ENCODE results near the gene ZNF560.

DNA sequence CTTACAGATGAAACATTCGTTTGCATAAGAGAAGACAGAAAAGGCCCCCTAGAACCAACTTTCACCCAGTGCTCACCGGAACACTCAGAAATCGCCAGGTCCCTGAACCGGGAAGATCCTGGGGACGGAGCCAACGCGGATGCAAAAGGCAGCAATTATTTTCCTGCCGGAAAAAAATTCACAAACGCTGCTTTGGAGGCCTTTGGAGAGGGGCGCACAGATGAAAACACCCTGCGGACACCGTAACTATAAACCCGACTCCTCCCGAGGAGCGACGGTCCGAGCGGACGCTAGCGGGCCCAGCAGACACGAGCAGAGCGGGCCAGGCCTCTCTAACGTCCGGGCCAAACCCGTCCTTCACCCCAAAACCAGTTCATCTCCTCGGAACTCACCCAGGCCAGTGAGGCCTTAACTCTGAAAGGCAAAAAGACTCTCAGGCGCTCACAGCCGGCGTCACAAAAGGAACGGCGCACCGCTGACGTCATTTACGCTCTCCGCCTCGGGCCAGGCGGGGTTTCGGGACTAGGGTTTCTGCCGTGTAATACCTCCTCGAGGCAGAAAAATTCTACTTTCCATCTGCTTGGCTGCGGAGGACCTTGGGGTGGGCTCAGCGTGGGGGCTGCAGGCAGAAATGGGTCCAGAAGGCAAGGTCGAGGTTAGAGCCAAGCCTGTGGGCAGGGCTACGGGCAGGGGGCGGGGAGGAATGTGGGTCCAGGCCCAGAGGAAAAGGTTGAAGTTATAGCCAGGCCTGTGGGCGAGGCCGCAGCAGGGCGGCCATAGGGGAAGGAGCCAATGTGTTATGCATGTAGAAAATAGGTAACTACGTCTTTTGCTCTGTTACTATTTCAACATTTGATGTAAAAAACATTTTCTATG, 40.0 kb upstream of the ZNF560 start, which contains the start of gene ZNF426:
- TF ChIP-seq, protein P1, sequence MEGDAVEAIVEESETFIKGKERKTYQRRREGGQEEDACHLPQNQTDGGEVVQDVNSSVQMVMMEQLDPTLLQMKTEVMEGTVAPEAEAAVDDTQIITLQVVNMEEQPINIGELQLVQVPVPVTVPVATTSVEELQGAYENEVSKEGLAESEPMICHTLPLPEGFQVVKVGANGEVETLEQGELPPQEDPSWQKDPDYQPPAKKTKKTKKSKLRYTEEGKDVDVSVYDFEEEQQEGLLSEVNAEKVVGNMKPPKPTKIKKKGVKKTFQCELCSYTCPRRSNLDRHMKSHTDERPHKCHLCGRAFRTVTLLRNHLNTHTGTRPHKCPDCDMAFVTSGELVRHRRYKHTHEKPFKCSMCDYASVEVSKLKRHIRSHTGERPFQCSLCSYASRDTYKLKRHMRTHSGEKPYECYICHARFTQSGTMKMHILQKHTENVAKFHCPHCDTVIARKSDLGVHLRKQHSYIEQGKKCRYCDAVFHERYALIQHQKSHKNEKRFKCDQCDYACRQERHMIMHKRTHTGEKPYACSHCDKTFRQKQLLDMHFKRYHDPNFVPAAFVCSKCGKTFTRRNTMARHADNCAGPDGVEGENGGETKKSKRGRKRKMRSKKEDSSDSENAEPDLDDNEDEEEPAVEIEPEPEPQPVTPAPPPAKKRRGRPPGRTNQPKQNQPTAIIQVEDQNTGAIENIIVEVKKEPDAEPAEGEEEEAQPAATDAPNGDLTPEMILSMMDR (IDR thresholded peaks at IDR 0.05) = no peak
- no peak for TF ChIP-seq POLR2A (IDR thresholded peaks at IDR 0.05)
